GM12864 (cell line): ENCODE results near the gene HRH3.

Experiments
- DNase-seq: peaks from one replicate; pipeline ENCODE4 v3.0.0-alpha.2; 2011; ENCODE audit warnings: low read depth
- H3K4me3 ChIP-seq: 2 replicates; pipeline ENCODE4 v1.5.1; 2011; ENCODE audit warnings: mild to moderate bottlenecking, low read depth, low read length, control low read depth
- CTCF ChIP-seq: IDR thresholded peaks from 2 replicates; pipeline ENCODE4 v1.5.1; 2011; ENCODE audit warnings: low read depth, mild to moderate bottlenecking, moderate library complexity, low read length, control low read depth, inconsistent platforms; ENCODE audit errors: missing control alignments

The HRH3 gene

DNA sequence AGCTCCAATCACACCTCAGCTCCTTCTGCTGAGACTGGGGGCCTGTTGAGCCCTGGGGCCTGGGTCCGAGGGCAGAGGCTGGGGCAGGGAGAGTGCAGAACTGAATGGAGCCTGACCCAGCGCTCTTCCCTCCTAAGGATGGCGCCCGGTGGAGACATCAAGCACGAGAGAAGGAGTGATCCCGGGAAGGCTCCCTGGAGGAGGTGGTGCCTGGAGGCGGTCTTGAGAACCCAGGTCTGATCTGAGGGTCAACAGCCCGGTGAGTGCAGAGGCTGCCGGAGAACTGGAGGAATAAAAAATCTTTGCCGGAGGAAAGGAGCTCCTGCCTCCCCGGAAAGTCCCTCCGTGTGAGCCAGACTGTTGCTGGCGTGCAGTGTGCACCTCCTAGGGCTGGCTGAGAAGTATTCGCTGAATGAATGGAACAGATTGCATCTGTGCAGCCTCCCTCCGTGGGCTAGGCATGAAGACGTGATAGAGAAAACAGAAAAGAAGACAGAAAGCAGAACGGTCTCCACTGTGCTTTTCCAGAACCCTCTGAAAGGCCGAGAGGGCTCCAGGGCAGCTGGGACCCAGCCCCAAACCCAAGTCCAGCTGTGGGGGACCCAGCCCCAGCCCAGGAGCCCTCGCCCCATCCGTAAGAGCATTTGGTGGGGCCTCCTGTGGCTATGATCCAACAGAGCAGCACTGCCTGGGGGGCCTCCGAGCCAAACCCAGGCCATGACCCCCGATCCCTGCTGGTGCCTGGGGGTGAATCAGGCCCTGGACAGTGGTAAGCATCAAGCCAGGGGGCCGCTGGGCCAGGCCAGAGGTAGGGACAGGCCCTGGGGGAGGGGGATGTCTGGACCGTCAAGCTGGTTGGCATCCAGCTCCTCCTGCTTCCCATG is 6.9 kb upstream of the HRH3 start:
- TF ChIP-seq CTCF, result no peak
- no peak for DNase-seq
- H3K4me3 ChIP-seq, result no peak overlapping the region

DNA sequence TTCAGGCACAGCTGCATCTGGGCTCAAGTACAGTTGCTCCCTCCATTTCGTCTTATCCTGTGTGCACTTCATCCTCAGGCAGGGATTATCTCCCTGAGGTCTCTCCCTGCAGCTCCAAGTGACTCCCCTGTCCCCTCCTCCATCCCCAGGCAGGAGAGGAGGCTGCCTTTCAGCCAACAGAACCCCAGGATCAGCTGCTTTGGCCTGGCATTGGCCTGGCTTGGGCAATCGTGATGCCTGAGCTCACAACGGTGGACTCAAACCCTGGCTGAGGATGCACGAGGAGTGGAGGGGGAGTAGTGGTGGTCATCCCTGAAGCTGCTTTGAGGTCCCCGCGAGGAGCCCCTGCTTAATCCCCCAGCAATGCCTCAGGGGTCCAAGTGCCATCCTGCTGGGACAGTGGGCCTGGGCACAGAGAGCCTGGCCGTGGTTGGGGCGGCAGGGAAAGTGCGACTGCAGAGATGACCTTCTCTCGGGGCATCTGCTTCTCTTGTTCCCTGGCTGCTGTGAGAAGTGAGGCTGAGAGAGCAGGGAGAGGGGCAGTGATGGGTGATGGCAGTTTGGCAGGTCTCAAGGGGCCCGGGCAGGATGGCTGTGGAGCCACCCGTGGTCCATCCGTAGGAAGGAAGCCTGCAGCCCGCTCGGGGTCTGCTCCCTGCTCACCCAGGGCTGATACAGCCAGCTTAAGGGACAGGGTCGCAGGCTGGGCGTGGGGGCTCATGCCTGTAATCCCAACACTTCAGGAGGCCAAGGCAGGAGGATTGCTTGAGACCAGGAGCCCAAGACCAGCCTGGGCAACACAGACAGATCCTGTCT is 6.0 kb upstream of the HRH3 start:
- no peak for DNase-seq
- H3K4me3 ChIP-seq, result no peak overlapping the region
- no peak for TF ChIP-seq CTCF

GRCh38 chr20:62225026-62225425 is 4.9 kb upstream of the HRH3 start:
- DNase-seq, result no peak
- no peak for TF ChIP-seq CTCF
- no peak overlapping the region for H3K4me3 ChIP-seq

DNA sequence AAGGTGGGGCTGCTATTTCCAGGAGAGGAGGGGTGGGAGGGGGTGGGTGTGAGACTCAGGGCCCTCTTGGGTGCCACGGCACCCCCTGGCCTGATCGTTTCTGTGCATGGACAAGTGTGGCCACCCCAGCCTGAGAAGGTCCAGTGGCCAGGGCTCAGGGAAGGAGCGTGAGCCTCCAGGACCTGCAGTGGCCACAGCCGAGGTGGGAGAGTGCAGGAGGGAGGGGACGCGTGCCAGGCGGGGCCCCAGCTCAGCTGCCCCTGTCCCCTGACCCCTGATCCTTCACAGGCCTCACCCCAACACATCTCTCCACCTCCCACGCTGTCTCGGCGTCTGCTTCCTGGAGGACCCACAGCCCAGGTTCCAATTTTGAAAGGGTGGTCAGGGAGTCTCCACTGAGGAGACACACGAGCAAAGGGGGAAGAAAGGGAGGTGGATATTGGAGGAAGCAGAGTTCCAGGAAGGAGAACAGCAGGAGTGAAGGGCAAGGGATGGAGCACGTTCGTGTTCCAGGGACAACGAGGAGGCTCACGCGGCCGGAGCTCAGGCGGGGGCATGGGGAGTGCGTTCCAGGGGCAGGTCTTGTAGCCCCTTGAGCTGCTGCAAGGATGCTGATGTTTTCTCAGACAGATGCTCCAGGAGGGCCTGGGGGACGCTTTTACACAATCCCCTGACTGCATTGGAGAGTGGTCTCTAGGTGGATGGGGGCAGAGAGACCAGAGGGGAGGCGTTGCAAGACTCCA is 4.2 kb upstream of the HRH3 start:
- no peak for TF ChIP-seq CTCF

DNA sequence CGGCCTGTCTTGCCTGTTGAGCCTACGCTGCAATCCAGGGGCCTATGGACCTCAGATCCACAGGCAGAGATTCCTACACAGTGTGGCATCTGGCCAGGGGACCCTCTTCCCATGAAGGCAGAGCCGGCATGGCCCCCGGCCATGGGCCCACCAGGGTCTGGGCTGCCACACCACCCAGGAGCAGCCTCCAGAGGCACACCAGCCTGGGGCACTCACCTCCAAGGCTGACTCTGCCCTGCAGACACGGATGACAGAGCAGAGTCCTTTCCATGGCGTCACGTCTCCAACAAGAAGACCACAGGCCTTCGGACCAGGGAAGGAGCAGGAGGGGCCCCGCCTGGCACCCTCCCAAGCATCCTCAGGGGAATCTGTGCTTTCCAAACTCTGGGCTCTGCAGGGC is 3.5 kb upstream of the HRH3 start:
- no peak for TF ChIP-seq CTCF

More for the DNA sequence above, 4.2 kb upstream of the HRH3 start:
- no peak overlapping the region for H3K4me3 ChIP-seq
- no peak for DNase-seq

DNA sequence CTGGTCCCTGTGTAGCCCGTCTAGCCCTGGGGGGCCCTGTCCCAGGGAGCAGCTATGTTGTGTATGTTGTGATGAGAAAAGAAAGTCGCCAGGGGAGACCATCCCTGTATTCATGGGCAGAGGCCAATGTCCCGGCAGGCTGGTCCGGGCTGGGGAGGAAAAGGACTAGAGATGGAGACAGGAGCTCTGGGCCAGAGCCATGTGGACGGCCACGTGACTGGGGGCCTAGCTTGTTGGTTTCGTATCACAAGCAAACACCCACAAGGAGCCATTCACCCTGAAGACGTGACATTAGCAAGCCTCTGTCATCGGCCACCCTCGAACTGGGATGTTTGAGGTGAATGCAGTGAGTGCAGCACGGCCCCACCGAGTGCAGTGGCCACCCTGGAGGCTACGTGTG is 2.9 kb upstream of the HRH3 start:
- no peak for TF ChIP-seq CTCF
- no peak overlapping the region for H3K4me3 ChIP-seq
- DNase-seq, result no peak

More for the DNA sequence above, 3.5 kb upstream of the HRH3 start:
- no peak for DNase-seq
- H3K4me3 ChIP-seq, result no peak overlapping the region
